Effector memory CD8-positive, alpha-beta T cell (primary cell): ENCODE results near the gene AFAP1.

Source experiments
- ATAC-seq: fragments of 150-1000 bp; cut with Tn5 transposase; replicated peaks from 2 replicates; pipeline ENCODE4 v1.10.0; 2021; ENCODE audit warnings: mild to moderate bottlenecking, moderate library complexity
- DNase-seq, 3 experiments: peaks; one replicate each; pipeline ENCODE4 v3.0.0; 2021
- H3K27ac Mint-ChIP-seq, 2 donors: one replicate each; pipeline ENCODE4 v1.8.0; 2022; ENCODE audit warnings: mild to moderate bottlenecking in 2 of 2, mixed read lengths in 2 of 2, moderate library complexity in 2 of 2
- H3K27me3 Mint-ChIP-seq, 2 donors: one replicate each; pipeline ENCODE4 v1.8.0; 2022; ENCODE audit warnings: mixed read lengths in 2 of 2
- H3K36me3 Mint-ChIP-seq: one replicate; pipeline ENCODE4 v1.8.0; 2022; ENCODE audit warnings: mild to moderate bottlenecking, moderate library complexity, mixed read lengths; ENCODE audit not compliant: insufficient read depth
- H3K4me1 Mint-ChIP-seq, 2 donors: one replicate each; pipeline ENCODE4 v1.8.0; 2022; ENCODE audit warnings: low read depth in 2 of 2, mixed read lengths in 2 of 2
- H3K4me3 Mint-ChIP-seq, 2 donors: one replicate each; pipeline ENCODE4 v1.8.0; 2022; ENCODE audit warnings: mild to moderate bottlenecking in 2 of 2, mixed read lengths in 2 of 2, moderate library complexity in 2 of 2
- H3K9me3 Mint-ChIP-seq, 2 donors: one replicate each; pipeline ENCODE4 v1.8.0; 2022; ENCODE audit warnings: mixed read lengths in 2 of 2

AFAP1 gene

DNA sequence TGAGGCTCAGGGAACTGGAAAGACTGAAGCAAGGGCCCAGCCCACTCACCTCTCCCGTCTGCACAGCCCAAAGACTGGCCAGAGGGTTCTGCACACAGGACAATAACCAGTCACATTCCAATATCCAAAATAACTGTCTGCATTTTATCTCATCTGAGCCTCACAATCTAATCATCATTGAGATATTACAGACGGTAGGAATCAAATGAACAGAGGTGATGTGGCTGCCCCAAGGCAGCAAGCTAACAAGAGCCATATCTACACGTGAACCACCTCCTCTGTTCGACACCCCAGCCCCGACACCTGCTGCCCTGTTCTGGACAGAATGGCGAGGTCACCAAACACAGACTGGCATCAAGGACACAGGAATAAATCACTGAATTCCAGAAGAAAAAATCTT is 60.5 kb downstream of the AFAP1 start:
- Mint-ChIP-seq H3K4me1 (peaks cover 16 to 36% of the 10 kb centered on the region in 2 donors), H3K4me3 (no peak overlapping the region), H3K27ac (peak overlapping the region in 1 of 2 donors; percentile 76), H3K9me3 (no peaks in the 10 kb centered on the region), H3K36me3 (peaks cover 5% of the 10 kb centered on the region), H3K27me3 (no peaks in the 10 kb centered on the region)
- DNase-seq (no peak), ATAC-seq (no peak)

DNA sequence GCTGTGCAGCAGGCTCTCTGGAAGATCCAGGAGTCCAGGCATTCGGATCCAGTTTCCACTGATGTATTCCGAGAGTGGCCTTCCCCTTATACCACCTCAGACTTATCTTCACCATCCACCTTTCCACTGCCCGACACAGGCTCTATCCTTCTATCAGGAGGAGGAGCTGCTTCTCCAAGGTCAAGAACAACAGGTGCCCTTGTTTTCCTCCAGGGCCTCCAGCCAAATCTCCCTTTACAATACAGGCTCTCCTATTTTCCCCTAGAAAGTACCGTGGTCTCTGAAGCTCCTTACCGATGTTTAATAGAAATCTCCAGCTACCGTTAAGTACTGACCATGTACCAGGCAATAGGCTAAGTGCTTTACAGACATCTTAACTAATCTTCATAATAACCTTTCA is 61.3 kb downstream of the AFAP1 start:
- Mint-ChIP-seq H3K27me3 (no peaks in the 10 kb centered on the region), H3K4me3 (no peak overlapping the region), H3K27ac (no peak overlapping the region), H3K36me3 (peaks cover 5% of the 10 kb centered on the region), H3K4me1 (peaks cover 16 to 41% of the 10 kb centered on the region in 2 donors), H3K9me3 (no peaks in the 10 kb centered on the region)
- no peak for DNase-seq
- ATAC-seq: no peak

DNA sequence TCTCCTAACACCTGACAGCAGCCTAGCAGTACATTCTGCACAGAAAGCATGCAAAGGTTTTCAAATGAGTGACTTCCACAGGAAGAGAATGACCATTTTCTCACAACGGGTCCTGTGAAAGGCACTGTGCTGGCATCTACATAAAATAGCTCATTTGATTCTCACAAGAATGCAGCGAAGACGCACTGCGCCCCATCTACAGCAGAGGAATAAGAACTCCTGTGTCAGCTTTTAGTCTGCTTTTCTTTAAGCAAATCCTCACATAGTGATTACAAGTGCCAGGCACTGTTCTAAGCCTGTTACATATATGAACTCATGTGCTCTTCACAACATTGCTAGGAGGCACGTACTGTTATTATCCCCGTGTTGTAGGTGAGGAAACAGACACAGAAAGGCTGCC is 62.5 kb downstream of the AFAP1 start:
- Mint-ChIP-seq H3K27ac (peak overlapping the region; percentile 72 to 73), H3K36me3 (peaks cover 5% of the 10 kb centered on the region), H3K9me3 (no peaks in the 10 kb centered on the region), H3K4me3 (peak overlapping the region; percentile 48), H3K4me1 (peaks cover 16 to 41% of the 10 kb centered on the region in 2 donors), H3K27me3 (no peaks in the 10 kb centered on the region)
- ATAC-seq: no peak
- no peak for DNase-seq

DNA sequence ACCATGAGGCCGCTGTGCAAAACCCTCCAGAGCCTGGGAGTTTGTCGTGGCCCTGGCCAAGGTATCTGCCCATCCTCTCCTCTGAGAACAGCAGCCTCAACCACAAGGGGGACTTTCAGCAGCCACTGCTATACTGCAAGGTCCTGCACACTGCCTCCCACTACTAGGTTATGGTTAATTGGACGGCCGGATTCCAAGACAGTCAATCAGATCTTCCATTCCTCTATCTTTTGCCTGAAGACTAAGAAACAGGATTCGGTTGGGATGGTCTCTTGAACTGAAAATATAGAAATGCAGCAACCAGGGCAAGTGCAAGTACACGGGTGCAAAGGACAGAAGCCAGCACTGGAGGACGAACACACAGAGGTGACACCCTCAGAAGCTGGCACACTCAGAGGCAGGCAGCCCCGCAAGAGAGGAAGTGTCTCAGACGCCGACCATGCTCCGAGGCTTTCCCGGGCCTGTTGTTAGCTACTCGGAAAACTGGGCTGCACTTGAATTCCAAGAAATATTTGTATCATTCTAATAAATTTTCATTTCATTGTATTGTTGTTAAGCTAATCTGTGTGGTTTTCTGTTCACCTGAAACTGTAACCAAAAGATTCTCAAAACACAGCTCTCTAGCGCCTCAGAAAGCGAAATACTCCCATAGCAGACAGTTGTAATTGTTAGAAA is 63.3 kb downstream of the AFAP1 start:
- H3K27me3 Mint-ChIP-seq: no peaks in the 10 kb centered on the region
- DNase-seq: peak in 1 of 3 experiments; percentile 6
- peak overlapping the region; percentile 48 for H3K4me3 Mint-ChIP-seq

DNA sequence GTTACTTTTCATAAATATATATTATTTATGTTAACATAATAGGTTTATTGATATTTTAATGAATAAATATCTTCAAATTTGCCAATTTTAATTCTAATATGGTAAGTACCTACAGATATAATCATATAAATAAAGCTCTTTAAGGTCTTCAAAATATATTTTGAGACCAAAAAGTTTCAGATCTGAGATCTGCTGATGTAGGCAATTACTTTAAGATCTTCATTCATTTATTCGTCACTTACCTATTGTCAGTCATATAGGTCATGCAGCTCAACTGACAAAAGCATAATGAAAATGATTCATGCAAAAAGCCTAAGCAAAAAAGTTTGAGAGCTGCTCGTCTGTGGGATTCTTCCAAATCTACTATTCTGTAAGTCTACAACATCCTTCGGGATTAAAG is 64.8 kb downstream of the AFAP1 start:
- Mint-ChIP-seq H3K36me3 (no peaks in the 10 kb centered on the region), H3K9me3 (no peaks in the 10 kb centered on the region), H3K4me1 (peaks cover 16 to 32% of the 10 kb centered on the region in 2 donors), H3K27me3 (no peaks in the 10 kb centered on the region), H3K4me3 (no peak overlapping the region), H3K27ac (no peak overlapping the region)
- DNase-seq: no peak
- ATAC-seq: no peak

More for the DNA sequence above, 63.3 kb downstream of the AFAP1 start:
- Mint-ChIP-seq H3K9me3 (no peaks in the 10 kb centered on the region), H3K4me1 (peaks cover 16 to 43% of the 10 kb centered on the region in 2 donors), H3K36me3 (peaks cover 3% of the 10 kb centered on the region), H3K27ac (peak overlapping the region; percentile 72 to 73)
- peak; percentile 87 for ATAC-seq

DNA sequence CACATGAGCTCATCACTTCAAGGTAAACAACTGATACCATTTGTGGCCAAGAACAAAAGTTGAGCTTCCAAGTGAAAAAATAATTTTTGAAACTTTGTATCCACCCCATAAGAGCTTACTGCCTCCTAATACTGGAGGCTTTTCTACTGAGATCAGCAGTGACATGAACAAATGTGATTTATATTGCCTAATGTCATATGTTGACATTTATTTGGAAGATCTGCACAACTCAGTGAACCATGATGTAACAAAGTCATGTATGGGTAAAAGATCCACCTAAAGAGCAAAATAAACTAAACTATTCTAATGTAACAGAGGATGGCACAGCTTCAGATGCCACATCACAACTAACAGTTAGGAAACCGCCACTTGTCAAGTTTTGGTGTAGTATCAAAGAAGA is 65.8 kb downstream of the AFAP1 start:
- Mint-ChIP-seq H3K36me3 (peaks cover 2% of the 10 kb centered on the region), H3K4me1 (peaks cover 14 to 26% of the 10 kb centered on the region in 2 donors), H3K27me3 (no peaks in the 10 kb centered on the region), H3K9me3 (no peaks in the 10 kb centered on the region), H3K27ac (no peak overlapping the region), H3K4me3 (no peak overlapping the region)
- ATAC-seq (no peak), DNase-seq (no peak)

DNA sequence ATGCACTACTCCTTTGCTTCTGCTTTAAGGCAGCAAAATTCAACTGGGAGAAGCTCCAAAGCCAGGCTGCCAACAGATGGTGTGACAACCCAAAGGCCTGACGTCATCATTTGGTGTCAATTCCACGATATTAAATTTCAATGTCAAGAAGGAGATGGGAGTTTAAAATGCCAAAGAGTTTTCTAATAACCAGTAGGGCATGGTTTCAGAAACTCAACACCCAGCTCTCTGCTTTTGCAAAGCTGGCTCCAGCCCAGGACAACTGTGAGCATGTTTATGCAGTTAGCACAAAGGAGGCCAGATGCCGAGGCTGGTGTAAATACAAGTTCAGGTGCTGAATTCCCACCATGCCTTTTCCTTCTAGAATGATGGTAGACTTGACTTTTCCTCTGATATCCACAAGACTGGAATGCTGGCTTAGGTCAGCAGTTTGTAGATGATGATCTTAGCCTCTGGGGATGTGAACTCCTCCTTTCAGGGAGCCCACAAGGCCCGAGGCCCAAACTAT is 67.3 kb downstream of the AFAP1 start:
- Mint-ChIP-seq H3K27me3 (no peaks in the 10 kb centered on the region), H3K36me3 (peaks cover 4% of the 10 kb centered on the region), H3K4me3 (no peak overlapping the region), H3K27ac (no peak overlapping the region), H3K9me3 (no peaks in the 10 kb centered on the region), H3K4me1 (peaks cover 15 to 29% of the 10 kb centered on the region in 2 donors)
- ATAC-seq (no peak), DNase-seq (no peak)

DNA sequence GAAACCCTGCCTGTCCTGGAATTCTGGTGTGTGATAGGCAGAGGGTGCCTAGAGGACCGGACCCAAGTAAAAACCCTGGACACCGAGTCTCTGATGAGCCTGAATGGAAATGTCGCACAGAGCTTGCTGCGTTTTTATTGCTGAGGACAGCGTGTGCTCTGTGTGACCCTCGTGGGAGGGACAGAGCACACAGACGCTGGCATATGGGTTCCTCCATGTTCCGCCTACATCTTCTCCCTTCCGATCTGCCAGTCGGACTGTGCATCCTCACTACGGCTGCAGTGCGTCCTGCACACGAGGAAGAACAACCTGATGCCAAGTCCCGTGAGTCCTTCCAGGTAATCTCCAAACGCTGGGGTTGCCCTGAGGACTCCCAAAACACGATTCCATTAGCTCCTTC is 68.3 kb downstream of the AFAP1 start:
- no peak overlapping the region for H3K27ac Mint-ChIP-seq
- no peaks in the 10 kb centered on the region for H3K9me3 Mint-ChIP-seq
- no peak for ATAC-seq
- no peak for DNase-seq
- H3K4me1 Mint-ChIP-seq: peaks cover 11 to 23% of the 10 kb centered on the region in 2 donors
- H3K36me3 Mint-ChIP-seq: peaks cover 5% of the 10 kb centered on the region
- H3K27me3 Mint-ChIP-seq: no peaks in the 10 kb centered on the region
- no peak overlapping the region for H3K4me3 Mint-ChIP-seq

DNA sequence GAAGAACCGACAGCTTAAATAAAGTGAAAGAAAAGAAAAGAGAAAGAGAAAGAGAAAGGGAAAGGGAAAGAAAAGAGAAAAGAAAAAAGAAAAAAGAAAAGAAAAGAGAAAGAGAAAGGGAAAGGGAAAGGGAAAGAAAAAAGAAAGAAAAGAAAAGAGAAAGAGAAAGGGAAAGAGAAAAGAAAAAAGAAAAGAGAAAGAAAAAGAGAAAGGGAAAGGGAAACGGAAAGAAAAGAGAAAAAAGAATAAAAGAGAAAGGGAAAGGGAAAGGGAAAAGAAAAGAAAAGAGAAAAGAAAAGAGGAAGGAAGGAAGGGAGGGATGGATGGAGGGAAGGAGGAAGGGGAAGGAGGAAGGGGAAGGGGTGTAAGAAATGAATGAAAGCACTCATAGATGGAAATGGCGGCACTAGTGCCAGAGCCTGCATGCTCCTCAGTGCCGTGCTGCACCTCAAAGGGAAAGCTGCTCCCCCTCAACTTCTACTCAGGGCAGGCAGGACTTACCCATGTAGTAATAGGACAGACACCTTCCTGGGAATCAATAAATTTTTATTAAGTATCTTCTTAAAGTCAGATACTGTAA is 70.7 kb downstream of the AFAP1 start:
- Mint-ChIP-seq H3K27ac (peak overlapping the region; percentile 76 to 94), H3K36me3 (peaks cover 18% of the 10 kb centered on the region), H3K9me3 (peaks cover 3 to 4% of the 10 kb centered on the region in 2 donors), H3K4me3 (peak overlapping the region in 1 of 2 donors; percentile 4), H3K4me1 (peaks cover 8 to 23% of the 10 kb centered on the region in 2 donors), H3K27me3 (no peaks in the 10 kb centered on the region)
- DNase-seq (no peak), ATAC-seq (no peak)

DNA sequence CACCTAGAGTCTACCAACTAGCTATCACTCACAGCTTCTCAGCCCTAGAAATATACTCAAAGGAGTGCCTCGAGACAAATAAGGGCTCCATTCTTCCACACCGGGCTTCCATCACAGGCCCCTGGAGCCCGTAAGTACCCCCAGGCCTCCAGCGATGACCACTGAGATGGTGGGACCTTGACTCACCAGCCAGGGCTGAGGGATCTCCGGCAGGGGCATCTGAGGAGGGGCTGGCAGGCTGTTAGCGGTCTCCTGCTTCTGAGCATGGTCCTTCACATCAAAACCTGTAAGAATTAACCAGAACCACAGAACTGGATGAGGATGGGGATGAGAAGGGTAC is 71.3 kb downstream of the AFAP1 start:
- Mint-ChIP-seq H3K9me3 (peaks cover 6 to 8% of the 10 kb centered on the region in 2 donors), H3K27me3 (no peaks in the 10 kb centered on the region), H3K4me3 (peak overlapping the region in 1 of 2 donors; percentile 4), H3K36me3 (peaks cover 23% of the 10 kb centered on the region), H3K4me1 (peaks cover 11 to 23% of the 10 kb centered on the region in 2 donors), H3K27ac (peak overlapping the region; percentile 76 to 94)
- ATAC-seq: no peak
- DNase-seq: no peak

DNA sequence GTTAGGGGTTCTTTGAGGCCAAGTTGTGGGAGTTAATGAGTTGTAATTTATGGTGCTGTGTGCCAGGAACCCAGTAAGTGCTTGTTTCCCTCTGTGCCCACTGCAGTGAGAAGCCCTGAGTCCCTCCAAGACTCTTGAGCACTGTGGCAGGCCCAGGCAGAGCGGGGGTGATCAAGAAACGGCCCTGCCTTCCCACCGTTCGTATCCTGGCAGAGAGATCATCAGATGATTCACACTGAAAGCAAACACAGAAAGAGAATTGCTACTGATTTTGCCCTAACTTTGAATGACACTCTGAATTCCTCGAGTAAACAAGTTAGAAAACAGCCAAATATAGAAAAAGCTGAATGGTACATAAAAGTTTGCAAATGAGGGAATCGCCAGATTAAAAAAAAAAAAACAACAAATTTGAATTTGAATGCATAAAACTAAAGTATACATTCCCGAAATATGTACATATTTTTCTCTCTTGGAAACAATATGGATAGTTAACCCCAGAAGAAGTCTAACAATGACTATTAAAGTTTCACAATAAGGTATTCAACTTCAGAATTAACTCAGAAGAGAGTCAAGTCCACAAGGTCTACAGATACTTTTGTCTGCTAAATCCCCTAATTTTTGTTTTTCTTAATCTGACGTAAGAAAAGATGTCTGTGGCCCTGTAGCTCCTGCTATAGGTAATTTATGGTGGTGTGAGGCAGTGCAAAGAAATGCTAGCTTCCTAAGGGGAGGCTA is 71.8 kb downstream of the AFAP1 start:
- DNase-seq (no peak), ATAC-seq (no peak)
- Mint-ChIP-seq H3K9me3 (peaks cover 6 to 8% of the 10 kb centered on the region in 2 donors), H3K36me3 (peaks cover 26% of the 10 kb centered on the region), H3K4me3 (no peak overlapping the region), H3K4me1 (peaks cover 11 to 22% of the 10 kb centered on the region in 2 donors), H3K27me3 (no peaks in the 10 kb centered on the region), H3K27ac (peak overlapping the region; percentile 76 to 94)

DNA sequence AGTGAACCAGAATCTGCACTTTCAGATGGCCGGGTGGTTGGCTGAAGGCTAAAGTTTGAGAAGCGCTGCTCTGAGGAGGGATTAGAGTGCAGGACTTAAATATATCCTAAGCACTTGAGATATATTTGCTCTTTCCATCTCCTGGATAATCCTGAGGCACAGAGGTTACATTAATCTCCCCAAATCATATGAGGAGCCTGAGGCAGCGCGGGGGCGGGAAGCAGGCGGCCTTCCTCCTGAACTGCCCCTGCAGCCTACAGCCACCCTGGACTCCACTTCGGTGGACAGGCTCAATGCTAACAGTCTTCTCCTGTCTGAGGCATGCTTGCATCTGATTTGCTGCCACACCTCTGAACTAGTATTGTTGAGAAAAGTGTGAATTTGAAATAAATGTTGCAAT is 72.5 kb downstream of the AFAP1 start:
- DNase-seq: no peak
- peak overlapping the region in 1 of 2 donors; percentile 66 for H3K27ac Mint-ChIP-seq
- no peak overlapping the region for H3K4me3 Mint-ChIP-seq
- H3K36me3 Mint-ChIP-seq: peaks cover 29% of the 10 kb centered on the region
- H3K4me1 Mint-ChIP-seq: peaks cover 11 to 22% of the 10 kb centered on the region in 2 donors
- no peaks in the 10 kb centered on the region for H3K27me3 Mint-ChIP-seq
- H3K9me3 Mint-ChIP-seq: peaks cover 6 to 8% of the 10 kb centered on the region in 2 donors
- no peak for ATAC-seq

DNA sequence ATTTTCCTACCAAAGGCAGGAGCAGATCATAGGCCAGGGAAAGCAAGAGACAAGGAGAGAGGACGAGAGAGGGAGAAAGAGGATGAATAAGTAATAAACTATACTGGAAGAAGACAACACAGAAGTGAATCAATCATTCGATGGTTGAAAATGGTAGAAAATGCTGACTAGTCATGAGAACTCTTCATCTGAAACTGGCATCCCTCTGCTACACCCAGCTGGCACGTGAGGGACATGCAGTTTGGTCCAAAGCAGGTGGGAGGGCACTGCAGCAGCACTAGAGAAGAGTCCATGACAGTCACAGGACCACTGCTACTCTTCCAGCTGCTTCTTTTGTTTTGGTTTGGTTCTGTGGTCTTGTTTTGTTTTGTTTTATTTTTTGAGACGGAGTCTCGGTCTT is 74.1 kb downstream of the AFAP1 start:
- peak; percentile 36 for ATAC-seq

More for the DNA sequence above, 74.1 kb downstream of the AFAP1 start:
- Mint-ChIP-seq H3K27ac (no peak overlapping the region), H3K9me3 (peaks cover 6 to 8% of the 10 kb centered on the region in 2 donors), H3K4me1 (peaks cover 13 to 19% of the 10 kb centered on the region in 2 donors), H3K4me3 (no peak overlapping the region), H3K36me3 (peaks cover 29% of the 10 kb centered on the region), H3K27me3 (no peaks in the 10 kb centered on the region)
- no peak for DNase-seq
